Measurements from ENCODE around the gene BAMBI.

DNA sequence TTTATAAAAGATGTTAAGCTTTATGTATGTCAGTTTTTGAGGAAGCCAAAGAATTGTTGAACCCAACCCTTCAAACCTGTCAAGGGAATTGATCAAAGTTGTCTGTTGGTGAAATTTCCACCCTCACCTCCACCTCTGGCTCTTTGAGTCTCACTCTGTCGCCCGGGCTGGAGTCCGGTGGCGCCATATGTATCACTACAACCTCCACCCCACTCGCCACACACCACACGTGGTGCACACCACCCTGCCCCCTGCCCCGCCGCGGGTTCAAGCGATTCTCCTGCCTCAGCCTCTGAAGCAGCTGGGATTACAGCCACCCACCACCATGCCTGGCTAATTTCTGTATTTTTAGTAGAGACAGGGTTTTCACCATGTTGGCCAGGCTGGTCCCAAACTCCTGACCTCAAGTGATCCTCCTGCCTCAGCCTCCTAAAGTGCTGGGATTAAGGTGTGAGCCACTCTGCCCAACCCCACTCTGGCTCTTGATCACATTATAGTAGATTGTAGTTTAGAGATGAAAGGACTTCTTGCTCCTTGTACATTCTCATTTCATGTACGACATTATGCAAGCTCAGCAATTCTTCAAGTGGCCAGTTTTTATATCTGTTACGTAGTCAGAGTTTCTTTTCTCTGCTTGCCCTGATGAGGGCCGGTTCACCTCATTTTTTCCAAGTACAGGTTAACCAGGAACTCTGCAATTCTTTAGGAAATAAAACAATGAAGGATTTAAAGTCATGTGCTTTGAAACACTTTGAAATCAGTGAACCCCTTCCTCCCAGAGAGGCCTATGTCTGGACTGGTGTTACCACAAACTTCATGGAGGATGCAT, 7.0 kb downstream of the BAMBI start:
- TF ChIP-seq ZC3H10 (CRISPR knock-in tag; IDR thresholded peaks at IDR 0.05) (no peak), ARNTL (CRISPR knock-in tag; IDR thresholded peaks at IDR 0.05; ENCODE audit: borderline replicate concordance, low read depth) (no peak), RARB (CRISPR knock-in tag; IDR thresholded peaks at IDR 0.05) (no peak), ZFP3 (CRISPR knock-in tag; IDR thresholded peaks at IDR 0.05) (no peak), GLIS3 (CRISPR knock-in tag; IDR thresholded peaks at IDR 0.05) (no peak), ZFP30 (CRISPR knock-in tag; IDR thresholded peaks at IDR 0.05) (no peak)
- TF ChIP-seq, protein P1, sequence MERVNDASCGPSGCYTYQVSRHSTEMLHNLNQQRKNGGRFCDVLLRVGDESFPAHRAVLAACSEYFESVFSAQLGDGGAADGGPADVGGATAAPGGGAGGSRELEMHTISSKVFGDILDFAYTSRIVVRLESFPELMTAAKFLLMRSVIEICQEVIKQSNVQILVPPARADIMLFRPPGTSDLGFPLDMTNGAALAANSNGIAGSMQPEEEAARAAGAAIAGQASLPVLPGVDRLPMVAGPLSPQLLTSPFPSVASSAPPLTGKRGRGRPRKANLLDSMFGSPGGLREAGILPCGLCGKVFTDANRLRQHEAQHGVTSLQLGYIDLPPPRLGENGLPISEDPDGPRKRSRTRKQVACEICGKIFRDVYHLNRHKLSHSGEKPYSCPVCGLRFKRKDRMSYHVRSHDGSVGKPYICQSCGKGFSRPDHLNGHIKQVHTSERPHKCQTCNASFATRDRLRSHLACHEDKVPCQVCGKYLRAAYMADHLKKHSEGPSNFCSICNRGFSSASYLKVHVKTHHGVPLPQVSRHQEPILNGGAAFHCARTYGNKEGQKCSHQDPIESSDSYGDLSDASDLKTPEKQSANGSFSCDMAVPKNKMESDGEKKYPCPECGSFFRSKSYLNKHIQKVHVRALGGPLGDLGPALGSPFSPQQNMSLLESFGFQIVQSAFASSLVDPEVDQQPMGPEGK (CRISPR knock-in tag; IDR thresholded peaks at IDR 0.05; ENCODE audit: borderline replicate concordance), result no peak
- TF ChIP-seq, protein P2, sequence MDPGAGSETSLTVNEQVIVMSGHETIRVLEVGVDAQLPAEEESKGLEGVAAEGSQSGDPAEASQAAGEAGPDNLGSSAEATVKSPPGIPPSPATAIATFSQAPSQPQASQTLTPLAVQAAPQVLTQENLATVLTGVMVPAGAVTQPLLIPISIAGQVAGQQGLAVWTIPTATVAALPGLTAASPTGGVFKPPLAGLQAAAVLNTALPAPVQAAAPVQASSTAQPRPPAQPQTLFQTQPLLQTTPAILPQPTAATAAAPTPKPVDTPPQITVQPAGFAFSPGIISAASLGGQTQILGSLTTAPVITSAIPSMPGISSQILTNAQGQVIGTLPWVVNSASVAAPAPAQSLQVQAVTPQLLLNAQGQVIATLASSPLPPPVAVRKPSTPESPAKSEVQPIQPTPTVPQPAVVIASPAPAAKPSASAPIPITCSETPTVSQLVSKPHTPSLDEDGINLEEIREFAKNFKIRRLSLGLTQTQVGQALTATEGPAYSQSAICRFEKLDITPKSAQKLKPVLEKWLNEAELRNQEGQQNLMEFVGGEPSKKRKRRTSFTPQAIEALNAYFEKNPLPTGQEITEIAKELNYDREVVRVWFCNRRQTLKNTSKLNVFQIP (CRISPR knock-in tag; IDR thresholded peaks at IDR 0.05; ENCODE audit: borderline replicate concordance, low read depth), result no peak
- TF ChIP-seq, protein P3, sequence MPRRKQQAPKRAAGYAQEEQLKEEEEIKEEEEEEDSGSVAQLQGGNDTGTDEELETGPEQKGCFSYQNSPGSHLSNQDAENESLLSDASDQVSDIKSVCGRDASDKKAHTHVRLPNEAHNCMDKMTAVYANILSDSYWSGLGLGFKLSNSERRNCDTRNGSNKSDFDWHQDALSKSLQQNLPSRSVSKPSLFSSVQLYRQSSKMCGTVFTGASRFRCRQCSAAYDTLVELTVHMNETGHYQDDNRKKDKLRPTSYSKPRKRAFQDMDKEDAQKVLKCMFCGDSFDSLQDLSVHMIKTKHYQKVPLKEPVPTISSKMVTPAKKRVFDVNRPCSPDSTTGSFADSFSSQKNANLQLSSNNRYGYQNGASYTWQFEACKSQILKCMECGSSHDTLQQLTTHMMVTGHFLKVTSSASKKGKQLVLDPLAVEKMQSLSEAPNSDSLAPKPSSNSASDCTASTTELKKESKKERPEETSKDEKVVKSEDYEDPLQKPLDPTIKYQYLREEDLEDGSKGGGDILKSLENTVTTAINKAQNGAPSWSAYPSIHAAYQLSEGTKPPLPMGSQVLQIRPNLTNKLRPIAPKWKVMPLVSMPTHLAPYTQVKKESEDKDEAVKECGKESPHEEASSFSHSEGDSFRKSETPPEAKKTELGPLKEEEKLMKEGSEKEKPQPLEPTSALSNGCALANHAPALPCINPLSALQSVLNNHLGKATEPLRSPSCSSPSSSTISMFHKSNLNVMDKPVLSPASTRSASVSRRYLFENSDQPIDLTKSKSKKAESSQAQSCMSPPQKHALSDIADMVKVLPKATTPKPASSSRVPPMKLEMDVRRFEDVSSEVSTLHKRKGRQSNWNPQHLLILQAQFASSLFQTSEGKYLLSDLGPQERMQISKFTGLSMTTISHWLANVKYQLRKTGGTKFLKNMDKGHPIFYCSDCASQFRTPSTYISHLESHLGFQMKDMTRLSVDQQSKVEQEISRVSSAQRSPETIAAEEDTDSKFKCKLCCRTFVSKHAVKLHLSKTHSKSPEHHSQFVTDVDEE (CRISPR knock-in tag; IDR thresholded peaks at IDR 0.05), result no peak
